GM10847 (cell line): ENCODE results near the gene KATNAL1.

Experiments
- POLR2A ChIP-seq: IDR thresholded peaks from 2 replicates; pipeline ENCODE4 v1.6.1; 2011; ENCODE audit not compliant: insufficient read length; ENCODE audit errors: extremely low read depth

Gene KATNAL1

DNA sequence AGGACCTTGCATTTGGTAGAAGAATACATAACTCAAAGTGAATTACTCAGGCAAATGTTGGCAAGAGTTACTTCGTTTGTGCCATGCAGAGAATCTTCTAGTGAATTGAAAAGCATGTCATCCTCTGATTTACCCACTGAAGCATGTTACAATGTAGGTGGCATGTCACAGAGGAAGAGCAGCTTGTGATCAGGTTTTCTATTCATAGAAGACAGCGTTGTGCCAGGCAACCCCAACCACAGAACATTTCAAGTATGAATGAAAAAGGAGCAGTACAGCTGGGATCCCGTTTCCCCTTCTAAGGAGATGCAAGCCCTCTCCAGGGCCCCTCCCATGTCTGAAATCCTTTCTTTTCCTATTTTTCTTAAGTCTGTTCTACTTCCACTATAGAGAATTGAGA, 6.0 kb upstream of the KATNAL1 start:
- TF ChIP-seq POLR2A: no peak

GRCh38 chr13:30312904-30313303, 5.6 kb upstream of the KATNAL1 start:
- no peak for TF ChIP-seq POLR2A

DNA sequence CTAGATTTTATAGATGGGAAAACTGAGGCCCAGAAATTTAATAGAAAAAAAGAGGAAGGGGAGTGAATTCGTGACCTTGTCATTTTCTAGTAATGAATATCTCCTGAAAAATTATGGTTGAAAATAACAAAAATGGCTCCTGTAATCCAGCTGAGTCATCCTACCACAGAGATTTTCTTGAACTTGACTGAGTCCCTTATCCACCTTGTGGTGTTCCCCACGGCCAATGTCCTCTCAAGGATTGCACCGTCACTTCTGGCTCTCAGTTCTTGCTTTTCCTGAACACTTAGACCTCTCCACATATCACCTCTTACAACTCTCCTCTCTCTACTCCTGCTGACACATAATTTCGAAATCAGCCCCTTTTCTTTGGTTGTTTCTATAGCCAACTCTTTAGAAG, 1.2 kb upstream of the KATNAL1 start:
- TF ChIP-seq POLR2A: no peak

DNA sequence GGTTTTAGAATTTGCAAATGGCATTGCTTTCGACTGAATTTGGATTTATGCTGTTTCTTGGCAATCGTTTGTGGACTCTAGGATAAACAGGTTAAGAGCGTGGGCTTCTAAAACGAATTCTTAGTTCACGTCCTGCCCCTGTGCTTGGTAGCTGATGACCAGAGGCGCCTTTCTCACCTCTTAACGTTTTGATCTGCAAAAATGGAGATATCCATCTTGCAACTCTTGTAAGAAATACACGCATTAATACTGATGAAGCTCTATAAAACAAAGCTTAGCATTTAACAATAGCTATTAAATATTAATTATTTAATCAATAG, 580 bp upstream of the KATNAL1 start:
- TF ChIP-seq POLR2A: no peak

DNA sequence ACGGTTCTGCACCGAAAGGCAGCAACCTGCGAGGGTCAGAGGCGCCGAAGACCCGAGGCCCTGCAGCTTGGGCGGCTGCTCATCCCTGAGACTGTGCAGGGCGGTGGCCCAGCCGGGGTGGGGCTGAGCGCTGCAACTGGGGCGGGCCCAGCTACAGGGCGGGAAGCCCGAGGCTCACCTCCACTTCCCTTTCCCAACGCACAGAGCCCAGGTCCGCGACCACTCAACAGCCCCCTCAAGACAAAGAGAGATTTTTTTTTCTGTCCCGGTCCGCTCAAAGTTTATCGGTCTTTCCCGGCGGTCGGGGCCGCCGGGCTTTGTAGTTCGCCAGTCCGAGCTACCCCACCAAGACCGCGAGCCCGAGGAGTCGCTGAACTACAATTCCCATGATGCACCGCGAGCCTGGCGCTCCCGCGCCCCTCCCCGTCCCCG, 573 bp downstream of the KATNAL1 start:
- peak; percentile 30 for TF ChIP-seq POLR2A

GRCh38 chr13:30305456-30305970, 1.8 kb downstream of the KATNAL1 start:
- TF ChIP-seq POLR2A: no peak

- no peak for TF ChIP-seq POLR2A
These were observed 4.1 kb downstream of the KATNAL1 start for GRCh38 chr13:30303269-30303668.

DNA sequence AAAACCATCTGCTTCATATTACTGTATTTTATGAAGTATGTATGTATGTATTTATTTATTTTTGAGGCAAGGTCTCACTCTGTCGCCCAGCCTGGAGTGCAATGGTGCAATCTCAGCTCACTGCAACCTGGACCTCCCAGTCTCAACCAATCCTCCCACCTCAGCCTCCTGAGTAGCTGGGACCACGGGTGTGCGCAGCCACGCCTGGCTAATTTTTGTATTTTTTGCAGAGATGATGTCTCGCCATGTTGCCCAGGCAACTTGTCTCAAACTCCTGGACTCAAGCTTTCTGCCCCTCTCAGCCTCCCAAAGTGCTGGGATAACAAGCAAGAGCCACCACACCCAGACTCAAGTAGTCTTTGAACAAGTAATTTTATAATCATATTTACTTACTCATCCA, 5.5 kb downstream of the KATNAL1 start:
- no peak for TF ChIP-seq POLR2A

DNA sequence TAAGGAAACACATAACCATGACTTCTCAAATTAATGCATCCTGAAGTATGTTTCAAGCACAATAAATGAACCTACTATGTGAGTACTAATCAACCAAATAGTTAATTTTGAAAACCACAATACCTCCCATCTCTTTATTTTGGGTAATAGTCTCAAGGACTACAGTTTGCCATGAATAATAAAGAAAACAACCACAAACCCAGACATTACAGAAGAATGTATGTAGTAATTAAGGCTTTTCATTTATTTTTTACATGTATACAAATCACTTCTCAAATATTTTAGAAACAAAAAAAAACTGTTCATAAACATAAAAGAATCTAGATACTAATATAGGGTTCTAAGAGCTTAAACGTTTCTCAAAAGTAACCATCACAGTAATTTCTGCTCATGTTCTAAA, 6.8 kb downstream of the KATNAL1 start:
- no peak for TF ChIP-seq POLR2A

DNA sequence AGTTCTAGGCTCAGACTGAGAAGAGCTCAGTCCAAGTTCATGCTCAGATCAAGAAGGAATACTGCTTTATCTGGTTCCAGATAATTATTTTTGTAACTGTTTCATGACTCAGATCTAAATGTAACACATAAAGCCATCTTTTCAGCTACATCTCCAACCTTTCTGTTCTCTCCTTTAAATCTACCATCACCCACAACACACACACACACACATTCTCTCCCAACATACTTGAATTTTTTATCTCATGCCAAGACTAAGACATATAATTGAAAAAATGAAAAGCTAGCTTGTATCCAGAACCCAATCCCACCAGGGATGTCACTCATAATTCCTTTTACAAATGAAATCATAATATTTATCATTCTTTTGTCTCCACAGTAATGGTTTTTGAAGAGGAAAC, 7.6 kb downstream of the KATNAL1 start:
- TF ChIP-seq POLR2A: no peak

- no peak for TF ChIP-seq POLR2A
These were observed 12.2 kb downstream of the KATNAL1 start for GRCh38 chr13:30295116-30295515.

DNA sequence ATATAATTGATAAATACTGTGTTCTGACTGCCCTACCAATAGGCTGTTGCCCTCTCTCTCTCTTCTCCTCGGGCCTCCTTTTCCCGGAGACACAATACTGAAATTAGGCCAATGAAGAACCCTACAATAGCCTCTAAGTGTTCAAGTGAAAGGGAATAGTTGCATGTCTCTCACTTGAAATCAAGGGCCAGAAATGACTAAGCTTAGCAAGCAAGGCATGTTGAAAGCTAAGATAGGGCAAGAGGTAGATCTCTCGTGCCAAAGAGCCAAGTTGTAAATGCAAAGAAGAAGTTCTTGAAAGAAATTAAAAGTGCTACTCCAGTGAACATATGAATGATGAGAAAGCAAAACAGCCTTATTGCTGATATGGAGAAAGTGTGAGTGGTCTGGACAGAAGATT, 13.3 kb downstream of the KATNAL1 start:
- TF ChIP-seq POLR2A: no peak

- no peak for TF ChIP-seq POLR2A
These were observed 15.0 kb downstream of the KATNAL1 start for GRCh38 chr13:30292325-30292724.

DNA sequence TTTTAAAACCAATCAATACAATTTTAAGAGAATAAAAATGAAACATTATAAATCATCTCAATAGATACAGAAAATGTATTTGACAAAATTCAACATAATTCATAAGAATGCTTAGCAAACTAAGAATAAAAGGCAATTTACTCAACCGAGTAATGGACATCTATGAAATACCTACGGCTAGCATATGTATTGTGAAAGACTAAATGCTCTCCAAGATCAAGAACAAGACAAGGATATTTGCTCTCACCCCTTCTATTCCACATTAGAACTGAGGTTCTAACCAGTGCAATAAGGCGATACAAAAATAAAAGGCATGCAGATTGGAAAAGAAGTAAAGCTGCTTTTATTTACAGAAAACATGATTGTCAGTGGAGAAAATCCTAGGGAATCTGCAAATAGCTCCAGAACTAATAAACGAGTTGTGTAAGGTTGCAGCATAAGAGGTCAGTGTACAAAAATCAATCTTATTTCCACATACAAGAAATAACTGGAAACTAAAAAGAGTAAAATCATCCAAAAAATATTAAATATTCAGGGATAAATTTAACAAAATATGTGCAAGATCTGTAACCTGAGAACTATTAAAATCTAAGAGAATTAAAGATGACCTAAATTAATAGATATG, 16.4 kb downstream of the KATNAL1 start:
- no peak for TF ChIP-seq POLR2A

DNA sequence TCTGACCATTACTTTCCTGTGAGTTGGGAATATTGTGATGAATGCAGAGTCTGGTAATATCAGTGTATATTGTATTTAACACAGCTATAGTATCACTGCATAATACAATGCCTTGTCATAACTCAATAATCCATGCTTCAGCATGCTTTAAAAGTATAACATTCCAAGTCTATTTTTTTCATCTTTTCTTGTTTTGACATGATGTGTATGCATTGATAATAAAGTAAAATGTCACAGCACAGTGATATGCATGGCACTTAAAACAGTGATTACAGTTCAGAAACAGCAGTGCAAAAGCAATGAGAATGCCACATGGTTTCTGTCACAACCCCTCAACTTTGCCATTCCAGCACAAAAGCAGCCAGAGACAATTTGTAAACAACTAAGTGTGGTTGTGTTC, 17.8 kb downstream of the KATNAL1 start:
- no peak for TF ChIP-seq POLR2A

GRCh38 chr13:30276178-30276577, 31.2 kb downstream of the KATNAL1 start:
- TF ChIP-seq POLR2A: no peak

DNA sequence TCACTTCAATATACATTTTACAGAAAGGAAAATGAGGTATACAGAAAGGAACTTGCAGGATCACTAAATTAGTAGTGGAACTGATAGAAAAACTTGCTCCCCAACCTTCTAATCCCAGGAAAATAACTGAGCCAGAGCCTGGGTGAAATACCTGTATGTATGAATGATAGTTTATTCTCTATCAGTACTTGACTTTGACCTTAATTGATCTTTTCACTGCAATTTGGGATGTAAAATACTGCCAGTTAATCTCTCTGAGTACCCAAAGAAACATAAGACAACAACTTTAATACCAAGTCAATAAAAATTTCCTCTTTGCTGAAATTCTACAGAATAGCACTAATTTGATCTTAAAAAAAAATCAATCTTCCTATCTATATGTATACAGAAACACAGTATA, 33.3 kb downstream of the KATNAL1 start:
- TF ChIP-seq POLR2A: no peak
